Keratinocyte (primary cell): Measurements from ENCODE around the gene MAPKBP1.

Experiments
- EZH2 ChIP-seq: IDR thresholded peaks from one replicate; pipeline ENCODE4 v1.6.1; 2012; ENCODE audit warnings: inconsistent platforms, mild to moderate bottlenecking, low read length, moderate library complexity
- TF ChIP-seq, protein P1 (sequence below), 3 experiments: IDR thresholded peaks in 1 of 3; conservative IDR thresholded peaks in 1 of 3; optimal IDR thresholded peaks in 1 of 3; 2 replicates in 2 of 3; 3 replicates in 1 of 3; pipeline versions ENCODE3 to v1.5.1; 2011; ENCODE audit warnings: low read length in 3 of 3, mild to moderate bottlenecking in 3 of 3, moderate library complexity in 2 of 3, control low read depth in 1 of 3, inconsistent platforms in 1 of 3; ENCODE audit not compliant: insufficient read depth in 2 of 3; ENCODE audit errors: extremely low read depth in 1 of 3

DNA sequence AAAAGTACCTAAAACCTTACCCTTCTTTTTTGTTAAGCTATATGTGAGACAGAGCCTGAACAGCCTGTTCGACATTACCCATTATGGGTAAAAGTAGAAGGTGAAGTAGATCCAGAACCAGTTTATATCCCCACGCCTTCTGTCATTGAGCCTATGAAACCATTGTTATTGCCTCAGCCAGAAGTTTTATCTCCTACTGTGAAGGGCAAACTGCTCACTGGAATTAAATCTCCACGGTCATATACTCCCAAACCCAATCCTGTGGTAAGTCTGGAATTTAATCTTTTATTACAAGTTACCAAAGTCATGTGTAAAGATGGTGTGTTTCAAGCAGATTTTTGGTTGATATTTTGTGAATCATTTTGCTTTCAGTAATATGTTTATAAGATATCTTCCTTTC is 47.1 kb upstream of the MAPKBP1 start:
- TF ChIP-seq, protein P1, sequence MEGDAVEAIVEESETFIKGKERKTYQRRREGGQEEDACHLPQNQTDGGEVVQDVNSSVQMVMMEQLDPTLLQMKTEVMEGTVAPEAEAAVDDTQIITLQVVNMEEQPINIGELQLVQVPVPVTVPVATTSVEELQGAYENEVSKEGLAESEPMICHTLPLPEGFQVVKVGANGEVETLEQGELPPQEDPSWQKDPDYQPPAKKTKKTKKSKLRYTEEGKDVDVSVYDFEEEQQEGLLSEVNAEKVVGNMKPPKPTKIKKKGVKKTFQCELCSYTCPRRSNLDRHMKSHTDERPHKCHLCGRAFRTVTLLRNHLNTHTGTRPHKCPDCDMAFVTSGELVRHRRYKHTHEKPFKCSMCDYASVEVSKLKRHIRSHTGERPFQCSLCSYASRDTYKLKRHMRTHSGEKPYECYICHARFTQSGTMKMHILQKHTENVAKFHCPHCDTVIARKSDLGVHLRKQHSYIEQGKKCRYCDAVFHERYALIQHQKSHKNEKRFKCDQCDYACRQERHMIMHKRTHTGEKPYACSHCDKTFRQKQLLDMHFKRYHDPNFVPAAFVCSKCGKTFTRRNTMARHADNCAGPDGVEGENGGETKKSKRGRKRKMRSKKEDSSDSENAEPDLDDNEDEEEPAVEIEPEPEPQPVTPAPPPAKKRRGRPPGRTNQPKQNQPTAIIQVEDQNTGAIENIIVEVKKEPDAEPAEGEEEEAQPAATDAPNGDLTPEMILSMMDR (optimal IDR thresholded peaks at IDR 0.05 in 1 of 3, IDR thresholded peaks at IDR 0.05 in 1 of 3, conservative IDR thresholded peaks at IDR 0.05 in 1 of 3; ENCODE audit: extremely low read depth in 1 of 3, insufficient read depth in 2 of 3, low read length in 3 of 3) = no peak
- no peak for TF ChIP-seq EZH2
